Epithelial cell of esophagus (primary cell): ENCODE measurements around the gene PRPS2.
A peak's percentile ranks its signal among the peaks of the same experiment; 100 is the strongest.

Experiments used
- DNase-seq: peaks from one replicate; pipeline ENCODE4 v3.0.0; 2010; ENCODE audit warnings: low read depth
- H3K4me3 ChIP-seq: 2 replicates; pipeline ENCODE4 v1.5.1; 2011; ENCODE audit warnings: mild to moderate bottlenecking, low read length, control low read depth
- CTCF ChIP-seq: IDR thresholded peaks from 2 replicates; pipeline ENCODE4 v1.5.1; 2011; ENCODE audit warnings: low read depth, mild to moderate bottlenecking, low read length, control low read depth, inconsistent platforms; ENCODE audit not compliant: insufficient read depth; ENCODE audit errors: missing control alignments

PRPS2 gene

DNA sequence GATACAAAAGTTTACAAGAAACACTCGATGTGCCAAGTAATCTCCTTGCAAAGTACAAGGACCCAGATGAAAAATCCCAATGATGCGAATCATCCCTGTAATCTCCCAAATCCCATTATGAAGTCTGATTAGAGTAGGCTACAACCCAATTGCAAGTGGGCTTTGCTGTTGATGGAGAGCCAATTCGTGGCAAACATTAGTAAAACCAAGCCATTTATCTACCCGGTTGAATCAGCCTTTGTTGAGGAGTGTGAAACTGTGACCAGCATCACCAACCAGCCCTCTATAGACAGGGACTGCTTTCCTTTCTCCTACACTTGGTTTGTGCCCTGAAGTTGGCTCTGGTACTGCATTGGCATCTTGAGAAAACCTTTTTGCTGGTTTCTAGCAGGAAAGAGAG, 1.2 kb upstream of the PRPS2 start:
- DNase-seq = no peak
- no peak for TF ChIP-seq CTCF
- H3K4me3 ChIP-seq = no peak overlapping the region

- no peak for TF ChIP-seq CTCF
- peak overlapping the region; percentile 56 for H3K4me3 ChIP-seq
- DNase-seq = no peak
Measured at GRCh38 chrX:12790885-12791256, 341 bp upstream of the PRPS2 start.

DNA sequence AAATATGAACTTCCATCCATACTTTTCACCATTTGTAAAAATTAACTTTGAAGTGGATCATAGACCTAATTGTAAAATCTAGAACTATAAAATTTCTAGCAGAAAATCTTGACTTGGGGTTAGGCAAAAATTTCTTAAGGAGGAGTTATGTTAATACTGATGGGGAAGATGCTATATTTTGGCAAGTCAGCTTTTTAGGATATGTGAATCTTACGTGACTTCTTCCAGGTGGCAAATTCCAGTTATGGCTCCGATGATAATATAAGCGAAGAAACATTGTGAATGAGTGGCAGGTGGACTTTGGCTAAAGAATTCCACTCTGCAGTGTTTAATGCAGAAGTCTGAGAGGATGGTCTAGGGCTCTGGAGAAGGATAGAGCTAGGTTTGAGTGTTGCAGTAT, 1.5 kb downstream of the PRPS2 start:
- DNase-seq = no peak
- H3K4me3 ChIP-seq = no peak overlapping the region
- TF ChIP-seq CTCF = no peak

DNA sequence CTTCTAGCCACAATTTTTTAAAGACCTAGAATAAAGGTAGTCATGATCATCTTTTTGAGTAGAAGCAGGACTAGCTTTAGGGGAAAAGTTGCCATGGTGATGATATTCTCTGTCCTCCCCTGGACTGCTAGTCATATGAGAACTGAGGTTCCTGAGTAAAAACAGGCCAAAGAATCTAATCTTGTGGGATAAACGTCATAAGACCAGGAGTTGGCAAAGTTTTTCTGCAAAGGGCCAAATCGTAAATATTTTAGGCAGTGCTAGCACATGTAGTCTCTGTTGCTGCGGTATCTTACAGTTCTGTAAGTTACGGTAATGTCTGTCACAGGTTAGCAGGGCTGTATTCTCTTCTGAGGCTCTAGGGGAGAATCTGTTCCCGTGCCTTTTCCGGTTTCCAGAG, 3.4 kb downstream of the PRPS2 start:
- no peak for DNase-seq
- H3K4me3 ChIP-seq = no peak overlapping the region
- no peak for TF ChIP-seq CTCF

GRCh38 chrX:12798601-12799000, 7.4 kb downstream of the PRPS2 start:
- H3K4me3 ChIP-seq = no peak overlapping the region
- no peak for TF ChIP-seq CTCF
- no peak for DNase-seq

DNA sequence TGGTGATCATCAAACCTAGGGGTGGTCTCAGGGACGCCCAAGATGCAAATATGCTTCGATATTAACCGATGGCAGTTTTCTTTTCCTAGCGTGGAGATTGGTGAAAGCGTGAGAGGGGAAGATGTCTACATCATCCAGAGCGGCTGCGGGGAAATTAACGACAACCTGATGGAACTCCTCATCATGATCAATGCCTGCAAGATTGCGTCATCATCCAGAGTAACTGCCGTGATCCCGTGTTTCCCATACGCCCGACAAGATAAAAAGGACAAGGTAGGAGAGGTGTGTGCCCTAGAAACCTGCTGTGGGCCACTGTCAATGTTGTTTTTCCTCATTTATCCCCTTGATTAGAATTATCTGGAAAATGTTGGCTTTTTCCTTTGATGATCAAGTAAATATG, 7.9 kb downstream of the PRPS2 start:
- no peak for DNase-seq
- H3K4me3 ChIP-seq = no peak overlapping the region
- no peak for TF ChIP-seq CTCF

- TF ChIP-seq CTCF = no peak
- DNase-seq = no peak
- H3K4me3 ChIP-seq = no peak overlapping the region
Measured at GRCh38 chrX:12802741-12803140, 11.5 kb downstream of the PRPS2 start.
